GM15510 (cell line): ENCODE results near the gene COL4A1.

Experiments used
- POLR2A ChIP-seq: IDR thresholded peaks from 3 replicates; pipeline ENCODE4 v1.6.1; 2011; ENCODE audit warnings: borderline replicate concordance; ENCODE audit not compliant: insufficient read length; ENCODE audit errors: extremely low read depth

Gene COL4A1

DNA sequence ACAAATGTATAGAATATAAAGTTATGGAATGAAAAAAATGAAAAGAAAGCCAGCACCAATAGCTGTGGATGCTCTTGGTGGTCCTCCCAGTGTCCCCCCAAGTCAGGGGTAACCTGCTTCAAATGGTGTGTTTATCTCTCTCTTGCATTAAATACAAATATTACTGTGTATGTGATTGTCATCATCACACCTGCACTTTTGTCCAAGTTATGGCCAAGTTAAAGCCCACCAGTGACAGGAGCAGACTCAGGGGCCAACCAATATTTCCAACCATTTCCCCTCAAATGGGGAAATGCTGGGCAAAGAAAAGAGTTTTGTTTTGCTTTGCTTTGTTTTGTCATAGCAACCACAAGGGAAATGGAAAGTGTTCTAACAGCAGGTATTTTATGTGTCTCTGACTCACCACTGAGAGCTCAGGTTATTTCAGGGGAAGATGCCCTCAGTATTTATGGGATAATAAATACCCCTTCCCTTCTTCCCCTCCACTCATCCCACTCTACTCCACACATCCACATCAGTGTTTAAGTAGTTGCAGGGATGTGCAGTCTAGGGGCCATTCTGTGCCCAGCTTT lies 133.6 kb downstream of the COL4A1 start:
- no peak for TF ChIP-seq POLR2A

DNA sequence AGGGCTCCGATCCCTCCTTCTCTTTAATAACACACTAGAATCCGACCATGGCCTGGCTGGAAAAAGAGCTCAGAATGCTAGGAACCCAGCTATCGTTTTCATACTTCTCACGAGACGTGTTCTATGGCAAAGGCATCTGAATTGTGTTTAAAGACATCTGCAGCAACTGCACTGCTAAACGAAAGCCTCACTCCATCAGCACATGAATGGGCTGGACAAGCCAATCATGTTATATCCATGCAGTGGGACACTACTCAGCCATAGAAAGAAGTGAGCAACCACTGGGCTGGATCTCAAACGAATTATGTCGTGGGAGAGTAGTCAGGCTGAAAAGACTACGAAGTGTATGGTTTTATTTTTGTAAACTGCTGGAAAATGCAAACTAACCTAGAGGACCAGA lies 136.1 kb downstream of the COL4A1 start:
- TF ChIP-seq POLR2A: no peak

DNA sequence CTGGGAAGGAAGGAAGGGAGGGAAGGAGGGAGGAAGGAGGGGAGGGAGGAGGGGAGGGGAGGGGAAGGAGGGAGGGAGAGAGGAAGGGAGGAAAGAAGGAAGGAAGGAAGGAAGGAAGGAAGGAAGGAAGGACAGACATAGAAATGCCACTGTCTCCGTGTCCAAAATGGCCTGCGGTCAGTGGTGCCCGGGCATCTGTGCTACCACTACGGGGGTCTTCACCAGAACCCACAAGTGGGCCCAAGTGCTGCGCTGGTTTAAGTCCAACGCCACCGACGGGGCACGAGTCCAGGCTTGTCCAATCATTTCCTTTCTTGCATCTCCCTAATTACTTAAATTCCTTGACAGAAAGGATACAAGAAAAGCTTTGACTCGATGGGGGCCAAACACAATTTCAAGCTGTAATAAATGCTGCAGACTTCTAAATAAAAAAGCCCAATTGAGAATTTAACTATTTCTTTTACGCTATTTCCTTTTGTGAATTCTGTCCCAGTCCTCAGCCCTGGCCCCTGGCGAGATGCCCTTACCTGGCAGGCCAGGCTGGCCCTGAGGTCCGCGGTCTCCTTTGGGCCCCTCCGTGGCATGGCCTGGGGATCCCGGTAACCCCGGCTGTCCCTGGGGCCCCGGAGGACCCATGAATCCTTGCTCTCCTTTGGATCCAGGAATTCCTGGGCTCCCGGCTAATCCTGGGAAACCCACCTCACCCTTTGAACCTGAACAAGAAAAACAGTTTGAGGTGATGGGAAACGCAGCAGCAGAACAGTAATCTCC lies 136.8 kb downstream of the COL4A1 start:
- no peak for TF ChIP-seq POLR2A

DNA sequence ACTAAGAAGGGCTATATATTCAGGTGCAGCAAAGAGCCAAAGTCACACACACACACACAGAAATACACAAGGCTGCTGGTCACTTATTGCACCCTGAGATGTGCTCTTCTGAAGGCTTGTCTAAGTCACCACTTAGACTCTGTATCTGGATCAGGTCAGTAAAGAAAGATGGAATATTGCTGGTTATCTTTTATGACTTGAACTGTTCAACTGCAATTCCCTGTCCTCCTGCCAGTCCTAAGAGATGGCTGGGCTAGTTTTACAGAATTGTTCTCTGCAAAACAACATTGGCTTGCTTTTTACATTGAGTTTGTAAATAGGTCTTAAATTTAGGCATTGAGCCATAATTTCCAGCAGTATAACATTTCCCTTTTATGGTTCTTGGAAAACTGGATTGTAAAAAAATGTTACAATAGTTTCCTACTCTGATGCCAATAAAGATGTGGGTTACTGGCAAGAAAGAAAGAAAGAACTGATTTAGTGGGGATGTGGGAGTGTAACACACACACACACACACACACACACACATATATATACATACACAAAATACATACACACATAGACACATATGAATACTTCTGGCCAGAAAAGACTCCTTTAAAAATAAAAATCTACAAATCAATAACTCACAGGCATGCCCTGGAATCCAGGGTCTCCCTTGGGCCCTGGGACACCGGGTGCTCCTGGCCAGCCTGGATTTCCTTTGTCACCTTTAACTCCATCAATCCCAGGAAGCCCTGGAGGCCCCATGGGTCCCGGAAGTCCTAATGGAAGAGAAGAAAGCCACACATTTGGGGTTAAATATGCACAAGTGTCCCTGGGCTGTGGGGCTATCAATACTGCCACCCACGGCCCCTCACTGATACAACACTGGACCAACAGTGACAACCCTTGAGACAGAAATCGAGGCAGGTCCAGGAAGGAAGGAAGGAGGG lies 137.7 kb downstream of the COL4A1 start:
- no peak for TF ChIP-seq POLR2A

DNA sequence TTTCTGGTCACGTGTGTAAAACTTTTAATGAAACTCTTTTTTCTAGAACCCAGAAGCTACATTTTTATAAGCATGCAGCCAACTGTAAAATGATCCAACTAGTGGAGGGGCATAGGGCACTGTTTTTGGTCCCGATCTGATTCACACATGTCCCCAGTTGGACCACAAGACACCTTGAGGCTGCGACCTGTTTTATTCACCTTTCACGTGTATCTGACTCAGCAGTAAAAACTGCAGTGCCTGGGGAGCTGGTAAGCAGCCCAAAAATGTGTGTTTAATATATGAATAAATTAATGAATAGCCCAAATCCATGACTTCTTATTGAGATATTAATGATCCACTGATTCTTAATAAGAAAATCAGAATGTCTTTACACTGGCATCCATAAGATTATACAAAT lies 140.4 kb downstream of the COL4A1 start:
- TF ChIP-seq POLR2A: no peak

DNA sequence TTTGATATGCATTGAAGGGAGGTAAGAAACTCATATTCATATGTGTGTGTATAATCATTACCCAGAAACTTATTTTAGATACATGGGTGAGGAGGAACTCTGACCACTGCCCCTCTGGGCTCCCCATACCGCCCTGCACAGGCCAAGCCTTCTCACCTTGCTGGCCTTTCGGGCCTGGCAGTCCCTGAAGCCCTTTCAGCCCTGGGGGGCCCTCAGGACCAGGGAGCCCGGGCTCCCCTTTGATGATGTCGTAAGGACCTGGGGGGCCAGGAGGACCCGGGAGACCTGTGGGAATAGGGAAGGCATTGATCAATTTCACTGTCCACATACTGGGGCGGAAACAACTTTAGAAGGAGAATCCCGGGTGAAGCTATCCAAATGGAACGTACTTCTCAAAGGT lies 142.3 kb downstream of the COL4A1 start:
- no peak for TF ChIP-seq POLR2A

DNA sequence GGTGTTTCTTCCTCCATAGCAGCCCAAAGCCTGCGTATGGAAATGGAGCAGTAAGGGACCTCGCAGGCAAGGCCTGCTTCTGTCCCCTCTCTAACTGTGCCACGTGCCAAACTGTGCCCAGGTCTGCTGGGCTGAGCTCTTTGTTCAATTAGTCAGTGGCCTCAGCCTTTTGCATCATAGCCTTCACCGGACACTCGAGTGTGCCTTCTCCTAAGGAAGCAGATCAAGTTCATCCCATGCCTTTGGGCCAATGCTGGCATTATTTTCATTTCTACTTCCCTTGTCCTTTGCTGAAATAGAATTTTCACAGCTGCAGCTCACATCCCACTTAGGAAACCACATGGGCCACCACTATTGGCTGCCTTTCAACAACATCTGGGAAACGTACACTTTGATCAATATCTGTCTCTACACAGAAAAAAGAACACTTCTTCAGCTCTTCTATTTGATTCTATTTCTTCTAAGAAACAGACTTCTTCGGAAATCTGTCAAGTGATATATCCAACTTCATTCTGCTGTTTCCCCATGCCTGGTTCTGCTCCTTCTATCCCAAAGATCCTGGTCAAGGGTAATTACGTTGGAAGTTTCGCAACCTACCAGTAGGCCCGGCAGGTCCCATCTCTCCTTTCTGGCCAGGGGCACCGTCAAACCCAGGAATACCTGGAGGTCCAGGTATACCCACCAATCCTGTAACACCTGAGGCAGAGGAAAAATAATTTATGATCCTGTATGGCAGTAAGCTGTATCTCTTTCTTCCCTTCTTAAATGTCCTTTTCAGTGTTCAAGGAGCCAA lies 143.9 kb downstream of the COL4A1 start:
- no peak for TF ChIP-seq POLR2A

DNA sequence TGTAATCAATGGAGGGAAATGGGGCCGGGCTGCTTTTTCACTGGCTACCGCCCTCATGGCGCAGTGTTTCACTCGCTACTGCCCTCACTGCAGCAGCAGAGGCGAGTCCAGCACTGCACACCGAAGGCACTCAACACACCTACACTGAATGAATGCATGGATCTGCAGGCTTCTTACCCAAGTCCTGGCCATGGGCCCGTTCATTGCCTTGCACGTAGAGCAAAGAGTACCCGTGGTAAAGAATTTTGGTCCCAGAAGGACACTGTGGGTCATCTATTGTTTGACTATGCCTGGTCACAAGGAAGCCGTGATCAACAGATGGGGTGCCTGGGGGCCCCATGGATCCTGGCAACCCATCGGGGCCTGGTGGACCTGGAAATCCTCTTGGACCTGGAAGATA lies 144.9 kb downstream of the COL4A1 start:
- TF ChIP-seq POLR2A: no peak

DNA sequence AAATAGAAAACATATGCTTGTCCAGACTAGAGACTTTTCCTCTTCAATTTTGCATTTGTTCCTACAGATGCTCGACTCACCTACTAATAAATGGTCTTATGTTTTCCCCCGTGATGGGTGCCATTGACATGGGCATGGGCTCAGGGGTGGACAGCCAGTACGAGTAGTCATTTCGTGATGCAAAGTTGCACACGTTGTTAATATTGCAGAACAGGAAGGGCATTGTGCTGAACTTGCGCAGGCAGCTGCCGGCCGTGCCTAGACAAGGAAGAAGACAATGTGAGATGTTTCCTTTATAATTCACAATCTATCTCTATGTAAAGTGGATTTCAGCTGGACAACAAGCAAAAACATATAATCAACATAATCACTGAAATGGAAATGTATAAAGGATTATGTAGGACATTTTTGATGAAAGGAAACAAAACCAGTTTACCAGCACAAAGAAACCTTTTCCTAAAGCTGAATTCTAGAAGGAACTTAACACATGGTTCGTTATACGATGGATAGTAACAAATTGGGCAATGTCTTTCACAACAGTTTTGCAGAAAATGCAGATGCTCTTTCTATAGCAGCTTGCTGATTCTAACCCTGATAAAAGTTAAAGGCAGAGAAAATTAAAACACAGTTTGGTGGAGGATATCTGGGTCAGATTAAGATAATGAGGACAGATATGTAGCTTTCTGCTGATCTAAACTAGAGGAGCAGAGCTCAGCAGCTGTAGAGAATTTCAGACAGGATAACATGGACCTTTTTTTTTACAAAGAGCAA lies 145.7 kb downstream of the COL4A1 start:
- TF ChIP-seq POLR2A: no peak

DNA sequence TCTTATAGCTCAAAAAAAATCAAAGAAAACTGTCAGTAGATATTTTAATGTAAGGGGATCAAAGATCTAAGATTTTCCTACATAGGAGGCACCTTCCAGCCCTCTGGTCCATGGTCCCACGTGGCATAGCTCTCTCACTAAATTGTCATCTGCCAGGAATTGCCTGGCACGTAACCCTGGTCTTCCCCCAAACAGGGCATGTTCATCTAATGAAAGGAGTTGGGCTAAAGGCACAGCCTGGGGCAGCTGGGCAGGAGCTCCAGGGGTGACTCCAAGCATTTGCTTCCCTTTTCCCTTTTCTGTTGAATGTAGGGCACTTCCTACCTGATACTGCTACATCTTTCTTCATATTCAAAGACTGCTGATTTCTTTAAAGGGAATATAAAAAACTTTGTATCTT lies 148.7 kb downstream of the COL4A1 start:
- TF ChIP-seq POLR2A: no peak

DNA sequence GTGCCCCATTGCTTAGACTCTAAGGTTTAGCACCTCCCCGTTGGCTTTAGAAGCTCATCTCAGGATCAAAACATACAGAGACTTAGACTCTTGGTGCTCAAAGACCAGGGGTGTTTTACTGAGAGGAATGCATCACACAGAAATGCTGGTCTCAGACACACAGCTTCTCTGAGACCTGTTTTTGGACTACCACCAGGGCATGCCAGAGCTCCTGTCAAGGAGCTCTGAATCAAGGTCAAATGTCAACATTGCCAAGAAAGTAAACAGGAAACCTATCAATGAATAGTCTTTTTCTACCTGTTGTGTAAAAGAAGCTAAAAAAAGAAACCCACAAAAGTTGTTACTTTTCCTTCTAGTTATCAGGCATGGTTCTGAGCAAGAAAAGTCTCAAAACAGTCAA lies 149.2 kb downstream of the COL4A1 start:
- no peak for TF ChIP-seq POLR2A

DNA sequence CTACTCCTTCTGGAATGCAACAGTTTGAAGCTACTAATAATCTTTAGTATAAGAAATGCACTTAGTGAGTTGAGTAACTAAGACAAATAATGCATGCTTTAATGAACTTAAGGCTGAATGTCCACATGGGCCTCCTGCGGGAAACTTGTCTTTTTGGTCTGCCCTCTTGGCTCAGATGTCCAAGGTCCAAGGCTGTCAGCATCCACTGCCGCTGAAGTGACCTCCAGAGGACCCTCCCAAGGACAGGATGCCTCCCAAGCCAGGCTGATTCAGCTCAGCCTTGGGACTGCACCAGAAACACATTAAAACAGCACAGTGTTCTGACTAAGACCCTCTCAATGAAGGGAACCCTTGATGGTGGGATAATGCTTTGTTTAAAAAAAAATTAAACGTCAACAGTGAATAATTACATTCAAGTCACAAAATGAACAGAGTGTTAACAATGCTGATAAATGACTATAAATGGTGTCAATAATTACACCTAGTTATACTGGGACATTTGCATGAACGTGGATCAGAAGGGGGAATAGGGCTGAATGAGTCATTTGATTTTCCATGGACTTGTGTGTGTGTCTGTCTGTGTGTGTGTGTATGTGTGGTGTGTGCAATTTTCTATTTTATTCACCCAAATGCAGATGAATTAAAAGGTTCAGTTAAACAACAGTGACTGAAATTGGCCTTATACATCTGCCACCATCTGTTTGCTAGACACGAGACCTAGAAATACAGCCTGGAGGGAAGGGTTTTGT lies 150.5 kb downstream of the COL4A1 start:
- no peak for TF ChIP-seq POLR2A

DNA sequence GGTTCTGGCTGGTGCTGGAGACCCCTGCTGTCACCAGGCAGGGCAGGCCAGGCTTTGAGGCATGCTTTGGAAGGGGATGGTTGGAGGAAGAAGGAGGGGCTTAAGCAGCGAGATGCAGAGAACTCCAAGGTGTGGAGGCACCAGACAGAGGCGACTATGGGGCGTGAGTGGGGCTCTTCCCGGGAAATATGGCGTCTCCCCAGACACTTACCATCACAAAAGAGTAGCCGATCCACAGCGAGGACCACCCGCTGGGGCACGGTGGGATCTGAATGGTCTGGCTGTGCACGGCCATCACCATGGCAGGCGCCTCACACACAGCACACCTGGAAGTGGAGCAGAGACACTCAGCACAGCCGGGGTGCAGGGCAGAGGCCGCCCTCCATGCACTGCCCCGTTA lies 151.9 kb downstream of the COL4A1 start:
- TF ChIP-seq POLR2A: no peak
